ENCODE data around the gene FOXO6.

DNA sequence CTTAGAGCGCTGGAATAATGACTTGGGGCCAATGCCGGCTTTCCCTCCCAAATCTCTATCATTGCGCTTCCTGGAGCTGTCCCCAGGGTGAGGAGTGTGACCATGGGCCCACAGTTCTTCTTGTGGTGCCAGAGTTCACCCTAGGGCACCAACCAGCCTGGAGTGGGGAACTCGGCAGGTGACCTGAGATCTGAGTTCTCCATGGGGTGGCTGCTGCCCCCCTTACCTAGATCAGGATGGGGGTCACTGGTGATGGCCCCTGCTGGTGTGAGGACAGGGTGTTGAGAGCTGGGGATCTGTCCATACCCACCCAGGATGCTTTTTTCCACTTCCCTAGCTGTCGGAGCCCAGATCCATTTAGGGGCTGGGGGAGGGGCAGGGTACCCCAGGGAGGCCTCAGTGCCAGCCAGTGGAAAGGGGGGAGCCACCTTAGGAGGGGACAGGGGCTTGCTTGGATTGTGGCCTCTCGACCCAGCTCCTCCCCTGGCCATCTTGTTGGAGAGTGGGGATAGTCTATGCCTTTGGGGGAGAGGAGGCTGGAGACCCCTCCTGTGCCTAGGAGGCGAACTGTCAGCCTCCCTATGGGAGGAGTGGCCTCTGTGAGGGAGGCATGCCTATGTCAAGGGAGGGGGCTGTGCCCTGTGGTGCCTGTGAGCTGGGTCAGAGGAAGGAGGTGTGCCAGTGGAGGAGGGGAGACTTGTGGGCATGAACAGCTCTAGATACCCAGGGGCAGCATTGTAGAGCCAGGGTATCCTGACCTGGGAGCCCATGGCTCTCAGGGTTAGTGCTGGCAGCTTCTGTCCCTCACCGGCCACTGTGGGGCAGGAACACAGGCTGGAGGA, 1.7 kb downstream of the FOXO6 start:
- TF ChIP-seq ZBTB8A (IDR thresholded peaks at IDR 0.05; ENCODE audit: partially characterized antibody) (no peak), U2AF2 (optimal IDR thresholded peaks at IDR 0.05; ENCODE audit: low read depth, low read length) (no peak), KLF13 (tag; IDR thresholded peaks at IDR 0.05; ENCODE audit: borderline replicate concordance, low read depth) (no peak), KAT2B (IDR thresholded peaks at IDR 0.05; ENCODE audit: low read depth, low read length) (no peak), RCOR1 (IDR thresholded peaks at IDR 0.05; ENCODE audit: borderline replicate concordance in 1 of 2, low read depth in 2 of 2, low read length in 2 of 2) (no peak)
- TF ChIP-seq, protein P1, sequence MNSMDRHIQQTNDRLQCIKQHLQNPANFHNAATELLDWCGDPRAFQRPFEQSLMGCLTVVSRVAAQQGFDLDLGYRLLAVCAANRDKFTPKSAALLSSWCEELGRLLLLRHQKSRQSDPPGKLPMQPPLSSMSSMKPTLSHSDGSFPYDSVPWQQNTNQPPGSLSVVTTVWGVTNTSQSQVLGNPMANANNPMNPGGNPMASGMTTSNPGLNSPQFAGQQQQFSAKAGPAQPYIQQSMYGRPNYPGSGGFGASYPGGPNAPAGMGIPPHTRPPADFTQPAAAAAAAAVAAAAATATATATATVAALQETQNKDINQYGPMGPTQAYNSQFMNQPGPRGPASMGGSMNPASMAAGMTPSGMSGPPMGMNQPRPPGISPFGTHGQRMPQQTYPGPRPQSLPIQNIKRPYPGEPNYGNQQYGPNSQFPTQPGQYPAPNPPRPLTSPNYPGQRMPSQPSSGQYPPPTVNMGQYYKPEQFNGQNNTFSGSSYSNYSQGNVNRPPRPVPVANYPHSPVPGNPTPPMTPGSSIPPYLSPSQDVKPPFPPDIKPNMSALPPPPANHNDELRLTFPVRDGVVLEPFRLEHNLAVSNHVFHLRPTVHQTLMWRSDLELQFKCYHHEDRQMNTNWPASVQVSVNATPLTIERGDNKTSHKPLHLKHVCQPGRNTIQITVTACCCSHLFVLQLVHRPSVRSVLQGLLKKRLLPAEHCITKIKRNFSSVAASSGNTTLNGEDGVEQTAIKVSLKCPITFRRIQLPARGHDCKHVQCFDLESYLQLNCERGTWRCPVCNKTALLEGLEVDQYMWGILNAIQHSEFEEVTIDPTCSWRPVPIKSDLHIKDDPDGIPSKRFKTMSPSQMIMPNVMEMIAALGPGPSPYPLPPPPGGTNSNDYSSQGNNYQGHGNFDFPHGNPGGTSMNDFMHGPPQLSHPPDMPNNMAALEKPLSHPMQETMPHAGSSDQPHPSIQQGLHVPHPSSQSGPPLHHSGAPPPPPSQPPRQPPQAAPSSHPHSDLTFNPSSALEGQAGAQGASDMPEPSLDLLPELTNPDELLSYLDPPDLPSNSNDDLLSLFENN (IDR thresholded peaks at IDR 0.05; ENCODE audit: low read depth in 2 of 2, low read length in 2 of 2), result no peak
- TF ChIP-seq, protein P2, sequence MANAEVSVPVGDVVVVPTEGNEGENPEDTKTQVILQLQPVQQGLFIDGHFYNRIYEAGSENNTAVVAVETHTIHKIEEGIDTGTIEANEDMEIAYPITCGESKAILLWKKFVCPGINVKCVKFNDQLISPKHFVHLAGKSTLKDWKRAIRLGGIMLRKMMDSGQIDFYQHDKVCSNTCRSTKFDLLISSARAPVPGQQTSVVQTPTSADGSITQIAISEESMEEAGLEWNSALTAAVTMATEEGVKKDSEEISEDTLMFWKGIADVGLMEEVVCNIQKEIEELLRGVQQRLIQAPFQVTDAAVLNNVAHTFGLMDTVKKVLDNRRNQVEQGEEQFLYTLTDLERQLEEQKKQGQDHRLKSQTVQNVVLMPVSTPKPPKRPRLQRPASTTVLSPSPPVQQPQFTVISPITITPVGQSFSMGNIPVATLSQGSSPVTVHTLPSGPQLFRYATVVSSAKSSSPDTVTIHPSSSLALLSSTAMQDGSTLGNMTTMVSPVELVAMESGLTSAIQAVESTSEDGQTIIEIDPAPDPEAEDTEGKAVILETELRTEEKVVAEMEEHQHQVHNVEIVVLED (CRISPR knock-in tag; IDR thresholded peaks at IDR 0.05), result no peak

Data from K562 (cell line).